Heart right ventricle (tissue), 16 donors: ENCODE measurements around the gene CTBP2. TPM values are rescaled to one million over a fixed set of nuclear protein-coding genes. Genes with fewer than 3 reads are reported as not detected.

Experiments
- ATAC-seq, 8 donors: fragments of 200-7000 bp; cut with Tn5 transposase; one replicate each; pipeline ENCODE4 v1.9.1; 2020; ENCODE audit warnings: mild to moderate bottlenecking in 8 of 8, moderate library complexity in 8 of 8, moderate number of reproducible peaks in 1 of 8
- DNase-seq, 2 donors: peaks; one replicate each; pipeline ENCODE4 v3.0.0-alpha.2; 2020
- H3K27ac ChIP-seq, 10 donors: fragments of 200-600 bp; sonication (generic) in 2 of 10; one replicate each; pipeline versions ENCODE4 v1.5.0 to v1.8.0; 2020 to 2022; ENCODE audit warnings: mild to moderate bottlenecking in 3 of 10
- H3K27me3 ChIP-seq, 7 donors: fragments of 200-600 bp; one replicate each; pipeline ENCODE4 v1.8.0; 2021 to 2022; ENCODE audit warnings: mild to moderate bottlenecking in 2 of 7
- H3K36me3 ChIP-seq, 9 donors: fragments of 200-600 bp; sonication (generic) in 1 of 9; one replicate each; pipeline versions ENCODE4 v1.5.0 to v1.8.0; 2020 to 2022; ENCODE audit warnings: mild to moderate bottlenecking in 2 of 9
- H3K4me1 ChIP-seq, 9 donors: fragments of 200-600 bp; sonication (generic) in 1 of 9; one replicate each; pipeline versions ENCODE4 v1.5.0 to v1.8.0; 2020 to 2022; ENCODE audit warnings: mild to moderate bottlenecking in 4 of 9
- H3K4me3 ChIP-seq, 10 donors: fragments of 200-600 bp; sonication (generic) in 2 of 10; one replicate each; pipeline versions ENCODE4 v1.5.0 to v1.8.0; 2020 to 2022; ENCODE audit warnings: mild to moderate bottlenecking in 7 of 10, moderate library complexity in 2 of 10
- H3K9me3 ChIP-seq, 11 donors: fragments of 200-600 bp in 10 of 11; sonication (generic) in 2 of 11; one replicate each; pipeline versions ENCODE4 v1.5.0 to v1.8.0; 2013 to 2022; ENCODE audit warnings: mild to moderate bottlenecking in 2 of 11, control low read depth in 1 of 11, moderate library complexity in 1 of 11
- CTCF ChIP-seq, 9 donors: fragments of 200-600 bp; sonication (generic) in 2 of 9; IDR thresholded peaks; one replicate each; pipeline versions ENCODE4 v1.5.0 to v1.8.0; 2021 to 2022; ENCODE audit warnings: antibody characterized with exemption in 9 of 9, mild to moderate bottlenecking in 5 of 9, moderate library complexity in 1 of 9
- WGBS, 2 donors: extraction: QIAGEN DNeasy Blood & Tissue Kit; methylation state at CpG; one replicate each; pipeline ENCODE4 v1.1.7; 2013; ENCODE audit warnings: inconsistent platforms in 1 of 2; 5-methylcytosine and 5-hydroxymethylcytosine counted together
- intact Hi-C, 10 donors: fragments of 100-400 bp; cut with DNase I; formaldehyde crosslinking; loops; one replicate each; pipeline versions ENCODE4 v1.11.1 to v1.14.2; 2022
- polyA plus RNA-seq, 2 donors: library from polyadenylated mRNA; stranded (reverse); fragments of 200-250 nt; gene quantifications; one replicate each; pipeline ENCODE4 v1.2.3, GENCODE V29; 2013
- total RNA-seq, 10 donors: library from RNA; stranded (reverse); fragmentation: NEBNext Ultra II Directional in 3 of 10; extraction: Animal tissue kit (Norgen Biotek cat#: 25700) in 3 of 10; gene quantifications; one replicate each; pipeline versions ENCODE4 v1.2.1 to v1.2.4, GENCODE V29; 2021 to 2023
- donor health status: Arrhythmogenic right ventricular cardiomyopathy.
- donor health status: ischemic (EF 13 %, LVEDD 7.1; RV severe dilation, severe dysfunction).
- donor health status: healthy with polysubstance abuse.
- donor health status: DM: no; HTN: yes; CAD: no.
- donor health status: DM: no; HTN: no; CAD: no.
- donor health status: ischemic (EF 25% LVEDD 6.9; RV normal size, moderate dysfunction).
- donor health status: ischemic (EF 25% LVEDD 5.7; RV mildly dilated, moderate dysfunction).
- donor health status: healthy.
- donor health status: DM: yes; HTN: yes; CAD: no.
- donor health status: Ischemic cardiomyopathy.
- donor health status: ischemic (EF 35%, LVEDD 5.7; RV mildly dilated, moderate dysfunction).
- donor health status: nonischemic (EF 11% LVEDD 7.7; RV severe dilation, severe dysfunction).
- donor health status: DM: yes; HTN: yes; CAD: no.
- donor health status: PGD.
- donor health status: ischemic (EF 29% LVEDD 5.4; RV normal size, mild dysfunction).
- donor health status: nonischemic (EF 23%, LVEDD 6.1; RV moderate dilation, normal function).

CTBP2 gene
- total and polyA plus RNA-seq, 12 donors = 14.7 to 36.2 (median 26.0) TPM

DNA sequence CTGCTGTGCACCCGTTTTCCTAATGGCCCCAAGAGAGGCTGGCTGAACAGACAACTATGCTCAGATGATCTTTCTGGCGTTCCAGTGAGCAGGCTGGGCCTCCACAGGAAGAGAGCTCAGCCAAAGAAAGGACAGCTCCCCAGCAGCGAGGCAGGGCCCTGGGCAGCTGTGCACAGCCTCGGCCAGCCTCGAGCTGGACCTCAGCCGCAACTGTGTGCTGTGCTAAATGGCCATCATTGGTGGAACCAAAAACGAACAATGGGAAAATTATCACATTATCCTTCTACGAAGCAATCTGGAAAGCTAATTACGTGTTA, 97.5 kb downstream of the CTBP2 start:
- no peak overlapping the region for H3K4me3 ChIP-seq
- intact Hi-C loops = loop anchor here in 7 of 10 donors (5.0 to 10.0 kb wide), 8 partner anchors 59 to 148 kb away; partner anchors contain the start of gene CTBP2 (in 1 of the 7)
- DNase-seq (peak; percentile 44 to 56), ATAC-seq (peak in 7 of 8 donors; percentile 29 to 57 (median 44))
- H3K9me3 ChIP-seq = no peaks in the 10 kb centered on the region
- H3K27me3 ChIP-seq = no peaks in the 10 kb centered on the region
- H3K27ac ChIP-seq = peak overlapping the region in 7 of 10 donors; percentile 8 to 92 (median 65)
- H3K4me1 ChIP-seq = peaks cover 52 to 100% (median 94%) of the 10 kb centered on the region in 9 donors
- WGBS, 2 donors = 46% methylated on average over 9 of the region's 9 CpGs
- TF ChIP-seq CTCF (IDR thresholded peaks at IDR 0.05) = no peak
- H3K36me3 ChIP-seq = no peaks in the 10 kb centered on the region

- no peaks in the 10 kb centered on the region for H3K36me3 ChIP-seq
- no peaks in the 10 kb centered on the region for H3K27me3 ChIP-seq
- ATAC-seq = no peak
- H3K9me3 ChIP-seq = no peaks in the 10 kb centered on the region
- H3K4me3 ChIP-seq = no peak overlapping the region
- H3K27ac ChIP-seq = peak overlapping the region in 7 of 10 donors; percentile 19 to 92 (median 71)
- peaks cover 57 to 100% (median 95%) of the 10 kb centered on the region in 9 donors for H3K4me1 ChIP-seq
- WGBS, 2 donors = 82 to 85% methylated on average over 18 of the region's 18 CpGs
- intact Hi-C loops = loop anchor here in 7 of 10 donors (5.0 to 10.0 kb wide), 8 partner anchors 60 to 148 kb away; partner anchors contain the start of gene CTBP2 (in 1 of the 7)
- DNase-seq = no peak
- no peak for TF ChIP-seq CTCF (IDR thresholded peaks at IDR 0.05)
These were observed 98.0 kb downstream of the CTBP2 start for GRCh38 chr10:125062227-125062913.

GRCh38 chr10:125061557-125062226, 98.7 kb downstream of the CTBP2 start:
- ATAC-seq (peak in 1 of 8 donors; percentile 4), DNase-seq (no peak)
- WGBS, 2 donors = 57 to 64% methylated on average over 21 of the region's 21 CpGs
- Histone ChIP-seq H3K27me3 (no peaks in the 10 kb centered on the region), H3K4me1 (peaks cover 64 to 100% (median 99%) of the 10 kb centered on the region in 9 donors), H3K27ac (peak overlapping the region; percentile 2 to 92 (median 70)), H3K36me3 (no peaks in the 10 kb centered on the region), H3K4me3 (peak overlapping the region in 6 of 10 donors; percentile 4 to 36 (median 30)), H3K9me3 (no peaks in the 10 kb centered on the region)
- intact Hi-C loops = loop anchor here in 8 of 10 donors (2.0 to 10.0 kb wide), 12 partner anchors 17 to 147 kb away; partner anchors contain the start of gene CTBP2 (in 2 of the 8)
- no peak for TF ChIP-seq CTCF (IDR thresholded peaks at IDR 0.05)

GRCh38 chr10:125060826-125061556, 99.4 kb downstream of the CTBP2 start:
- intact Hi-C loops = loop anchor here in 8 of 10 donors (2.0 to 10.0 kb wide), 12 partner anchors 18 to 146 kb away; partner anchors contain the start of gene CTBP2 (in 2 of the 8)
- Histone ChIP-seq H3K4me3 (peak overlapping the region in 7 of 10 donors; percentile 4 to 36 (median 29)), H3K27ac (peak overlapping the region; percentile 2 to 92 (median 70)), H3K4me1 (peaks cover 65 to 100% (median 100%) of the 10 kb centered on the region in 9 donors), H3K36me3 (no peaks in the 10 kb centered on the region), H3K27me3 (no peaks in the 10 kb centered on the region), H3K9me3 (no peaks in the 10 kb centered on the region)
- WGBS, 2 donors = 14 to 19% methylated on average over 21 of the region's 21 CpGs
- ATAC-seq (peak; percentile 51 to 77 (median 68)), DNase-seq (peak; percentile 84 to 86)
- peak; percentile 73 to 94 (median 84) for TF ChIP-seq CTCF (IDR thresholded peaks at IDR 0.05)
